Transverse colon (tissue), 4 donors: ENCODE results near the gene NME3. TPM values are rescaled to one million over a fixed set of nuclear protein-coding genes. Genes with fewer than 3 reads are reported as not detected.

Source experiments
- DNase-seq: peaks from one replicate; pipeline ENCODE4 v3.0.0-alpha.2; 2019
- H3K27ac ChIP-seq, 4 donors: fragments of 200-600 bp; sonication (generic); 2 replicates each; pipeline ENCODE4 v1.5.1; 2016 to 2018; ENCODE audit warnings: inconsistent platforms in 4 of 4
- H3K27me3 ChIP-seq: fragments of 200-600 bp; sonication (generic); 2 replicates; pipeline ENCODE4 v1.5.1; 2017; ENCODE audit warnings: inconsistent platforms
- H3K36me3 ChIP-seq, 4 donors: fragments of 200-600 bp; sonication (generic); 2 replicates each; pipeline ENCODE4 v1.5.1; 2017 to 2019; ENCODE audit warnings: inconsistent platforms in 4 of 4
- H3K4me1 ChIP-seq, 4 donors: fragments of 200-600 bp; sonication (generic); 2 replicates each; pipeline ENCODE4 v1.5.1; 2017 to 2020; ENCODE audit warnings: inconsistent platforms in 4 of 4
- H3K4me3 ChIP-seq, 4 donors: fragments of 200-600 bp; sonication (generic); 1 replicate in 1 of 4; 2 replicates in 3 of 4; pipeline versions ENCODE4 v1.5.1 to v1.6.1; 2017 to 2019; ENCODE audit warnings: inconsistent platforms in 4 of 4
- H3K9me3 ChIP-seq, 2 donors: fragments of 200-600 bp; sonication (generic); 2 replicates each; pipeline ENCODE4 v1.5.1; 2017 to 2019; ENCODE audit warnings: inconsistent platforms in 2 of 2
- EP300 ChIP-seq: sonication (generic); formaldehyde crosslinking; IDR thresholded peaks from one replicate; pipeline ENCODE4 v1.6.1; 2017; ENCODE audit warnings: antibody characterized with exemption, low read depth
- POLR2A ChIP-seq: fragments of 450-650 bp; IDR thresholded peaks from one replicate; pipeline ENCODE4 v1.6.1; 2016; ENCODE audit warnings: antibody characterized with exemption, mild to moderate bottlenecking, moderate library complexity
- POLR2AphosphoS5 ChIP-seq, 3 donors: sonication (generic); formaldehyde crosslinking; IDR thresholded peaks; one replicate each; pipeline ENCODE4 v1.6.1; 2016; ENCODE audit warnings: antibody characterized with exemption in 3 of 3
- WGBS, 2 donors: methylation state at CpG; one replicate each; pipeline ENCODE4 v1.1.5; 2018; ENCODE audit warnings: low coverage in 1 of 2; 5-methylcytosine and 5-hydroxymethylcytosine counted together
- in situ Hi-C, 4 donors: fragments of 200-750 bp; cut with MboI; loops; one replicate each; pipeline versions ENCODE4 v1.15.0 to v1.15.1; 2017; ENCODE audit warnings: low sequenced_read_pairs in 3 of 4, low pct_ligation_motif_present in 1 of 4, low pct_unique_long_range_greater_than_20kb in 1 of 4
- intact Hi-C: fragments of 100-400 bp; cut with DNase I; formaldehyde crosslinking; loops from one replicate; pipeline ENCODE4 v1.15.1; 2023; ENCODE audit warnings: low total_unique reads
- total RNA-seq, 4 donors: library from RNA; depleted of rRNA; stranded (reverse); fragments of >200 nt; gene quantifications; one replicate each; pipeline ENCODE4 v1.1.0, GENCODE V29; 2016
- TF ChIP-seq, protein P1 (sequence below), 5 experiments: fragments of 200-600 bp in 3 of 5; fragments of 450-650 bp in 2 of 5; sonication (generic) in 3 of 5; IDR thresholded peaks; 1 replicate in 2 of 5; 2 replicates in 3 of 5; pipeline ENCODE4 v1.5.1; 2016 to 2017; ENCODE audit warnings: antibody characterized with exemption in 5 of 5, inconsistent platforms in 3 of 5, mild to moderate bottlenecking in 2 of 5, moderate library complexity in 1 of 5

The NME3 gene
- total RNA-seq, 4 donors from 2014 or later, result 116 to 286 (median 132) TPM

DNA sequence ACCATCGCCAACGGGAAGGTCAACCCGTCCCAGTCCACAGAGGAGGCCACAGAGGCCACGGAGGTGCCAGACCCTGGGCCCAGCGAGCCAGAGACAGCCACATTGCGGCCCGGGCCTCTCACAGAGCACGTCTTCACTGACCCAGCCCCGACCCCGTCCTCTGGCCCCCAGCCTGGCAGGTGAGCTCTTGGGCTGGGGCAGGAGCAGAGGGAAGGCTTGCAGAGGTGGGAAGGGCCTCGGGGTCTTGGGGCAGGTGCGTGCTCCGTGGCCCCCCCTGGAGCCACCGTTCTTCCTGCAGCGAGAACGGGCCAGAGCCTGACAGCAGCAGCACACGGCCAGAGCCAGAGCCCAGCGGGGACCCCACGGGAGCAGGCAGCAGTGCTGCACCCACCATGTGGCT, 5.1 kb downstream of the NME3 start:
- intact Hi-C loops (no loop called here), in situ Hi-C loops (no loop called here)
- 94% methylated on average over 14 of the region's 19 CpGs; no CpG with 5 or more reads in 1 of the 2 donors for WGBS, 2 donors
- Histone ChIP-seq H3K4me3 (no peak overlapping the region), H3K27ac (no peak overlapping the region), H3K4me1 (peaks cover 6 to 16% (median 12%) of the 10 kb centered on the region in 4 donors), H3K36me3 (peaks cover 0 to 7% (median 0%) of the 10 kb centered on the region in 4 donors), H3K9me3 (no peaks in the 10 kb centered on the region), H3K27me3 (no peaks in the 10 kb centered on the region)
- TF ChIP-seq POLR2AphosphoS5 (IDR thresholded peaks at IDR 0.05), result no peak
- TF ChIP-seq EP300, result no peak
- TF ChIP-seq, protein P1, sequence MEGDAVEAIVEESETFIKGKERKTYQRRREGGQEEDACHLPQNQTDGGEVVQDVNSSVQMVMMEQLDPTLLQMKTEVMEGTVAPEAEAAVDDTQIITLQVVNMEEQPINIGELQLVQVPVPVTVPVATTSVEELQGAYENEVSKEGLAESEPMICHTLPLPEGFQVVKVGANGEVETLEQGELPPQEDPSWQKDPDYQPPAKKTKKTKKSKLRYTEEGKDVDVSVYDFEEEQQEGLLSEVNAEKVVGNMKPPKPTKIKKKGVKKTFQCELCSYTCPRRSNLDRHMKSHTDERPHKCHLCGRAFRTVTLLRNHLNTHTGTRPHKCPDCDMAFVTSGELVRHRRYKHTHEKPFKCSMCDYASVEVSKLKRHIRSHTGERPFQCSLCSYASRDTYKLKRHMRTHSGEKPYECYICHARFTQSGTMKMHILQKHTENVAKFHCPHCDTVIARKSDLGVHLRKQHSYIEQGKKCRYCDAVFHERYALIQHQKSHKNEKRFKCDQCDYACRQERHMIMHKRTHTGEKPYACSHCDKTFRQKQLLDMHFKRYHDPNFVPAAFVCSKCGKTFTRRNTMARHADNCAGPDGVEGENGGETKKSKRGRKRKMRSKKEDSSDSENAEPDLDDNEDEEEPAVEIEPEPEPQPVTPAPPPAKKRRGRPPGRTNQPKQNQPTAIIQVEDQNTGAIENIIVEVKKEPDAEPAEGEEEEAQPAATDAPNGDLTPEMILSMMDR (IDR thresholded peaks at IDR 0.05), result no peak
- no peak for TF ChIP-seq POLR2A
- no peak for DNase-seq

DNA sequence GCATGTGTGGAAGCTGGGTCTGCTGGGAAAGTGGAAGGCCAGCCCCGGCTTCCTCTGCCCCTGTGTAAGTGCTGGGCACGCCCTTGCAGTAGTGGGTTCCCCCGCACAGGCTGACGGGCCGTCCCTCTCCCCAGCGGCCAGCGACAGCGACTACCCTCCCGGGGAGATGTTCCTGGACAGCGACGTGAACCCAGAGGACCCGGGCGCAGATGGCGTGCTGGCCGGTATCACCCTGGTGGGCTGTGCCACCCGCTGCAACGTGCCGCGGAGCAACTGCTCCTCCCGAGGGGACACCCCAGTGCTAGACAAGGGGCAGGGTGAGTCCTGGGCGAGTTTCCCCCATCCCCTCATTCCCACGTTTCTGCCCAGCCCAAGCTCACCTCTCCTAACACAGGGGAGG, 5.5 kb downstream of the NME3 start:
- H3K27me3 ChIP-seq, result no peaks in the 10 kb centered on the region
- H3K4me3 ChIP-seq, result no peak overlapping the region
- H3K9me3 ChIP-seq, result no peaks in the 10 kb centered on the region
- H3K4me1 ChIP-seq, result peaks cover 6 to 15% (median 11%) of the 10 kb centered on the region in 4 donors
- TF ChIP-seq POLR2AphosphoS5 (IDR thresholded peaks at IDR 0.05) (no peak), POLR2A (no peak), EP300 (no peak)
- TF ChIP-seq, protein P1 (IDR thresholded peaks at IDR 0.05), result no peak
- no peak for DNase-seq
- WGBS, 2 donors, result 93% methylated on average over 3 of the region's 22 CpGs; no CpG with 5 or more reads in 1 of the 2 donors
- no peak overlapping the region for H3K27ac ChIP-seq
- H3K36me3 ChIP-seq, result peaks cover 0 to 9% (median 0%) of the 10 kb centered on the region in 4 donors
- intact Hi-C loops (no loop called here), in situ Hi-C loops (no loop called here)

DNA sequence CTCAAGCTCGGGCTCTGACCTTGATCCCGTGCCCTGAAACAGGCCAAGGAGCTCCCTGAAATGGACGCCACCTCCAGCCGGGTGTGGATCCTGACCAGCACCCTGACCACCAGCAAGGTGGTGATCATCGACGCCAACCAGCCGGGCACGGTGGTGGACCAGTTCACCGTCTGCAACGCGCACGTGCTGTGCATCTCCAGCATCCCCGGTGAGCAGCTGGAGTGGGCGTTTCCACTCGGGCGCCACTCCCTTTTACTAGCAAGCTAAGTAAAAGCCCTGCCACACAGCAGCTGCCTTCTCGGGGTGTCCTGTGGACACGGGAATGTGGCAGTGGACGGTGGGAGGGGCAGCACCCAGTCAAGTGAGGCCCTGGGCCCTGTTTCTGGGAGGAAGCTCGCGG, 6.4 kb downstream of the NME3 start:
- Histone ChIP-seq H3K27ac (no peak overlapping the region), H3K27me3 (no peaks in the 10 kb centered on the region), H3K36me3 (peaks cover 0 to 12% (median 0%) of the 10 kb centered on the region in 4 donors), H3K9me3 (no peaks in the 10 kb centered on the region), H3K4me1 (peaks cover 4 to 6% (median 5%) of the 10 kb centered on the region in 4 donors), H3K4me3 (no peak overlapping the region)
- TF ChIP-seq EP300, result no peak
- no peak for TF ChIP-seq POLR2AphosphoS5 (IDR thresholded peaks at IDR 0.05)
- TF ChIP-seq POLR2A, result no peak
- TF ChIP-seq, protein P1 (IDR thresholded peaks at IDR 0.05), result no peak
- 84% methylated on average over 21 of the region's 21 CpGs; no CpG with 5 or more reads in 1 of the 2 donors for WGBS, 2 donors
- intact Hi-C loops, result no loop called here
- in situ Hi-C loops, result no loop called here
- DNase-seq, result no peak

DNA sequence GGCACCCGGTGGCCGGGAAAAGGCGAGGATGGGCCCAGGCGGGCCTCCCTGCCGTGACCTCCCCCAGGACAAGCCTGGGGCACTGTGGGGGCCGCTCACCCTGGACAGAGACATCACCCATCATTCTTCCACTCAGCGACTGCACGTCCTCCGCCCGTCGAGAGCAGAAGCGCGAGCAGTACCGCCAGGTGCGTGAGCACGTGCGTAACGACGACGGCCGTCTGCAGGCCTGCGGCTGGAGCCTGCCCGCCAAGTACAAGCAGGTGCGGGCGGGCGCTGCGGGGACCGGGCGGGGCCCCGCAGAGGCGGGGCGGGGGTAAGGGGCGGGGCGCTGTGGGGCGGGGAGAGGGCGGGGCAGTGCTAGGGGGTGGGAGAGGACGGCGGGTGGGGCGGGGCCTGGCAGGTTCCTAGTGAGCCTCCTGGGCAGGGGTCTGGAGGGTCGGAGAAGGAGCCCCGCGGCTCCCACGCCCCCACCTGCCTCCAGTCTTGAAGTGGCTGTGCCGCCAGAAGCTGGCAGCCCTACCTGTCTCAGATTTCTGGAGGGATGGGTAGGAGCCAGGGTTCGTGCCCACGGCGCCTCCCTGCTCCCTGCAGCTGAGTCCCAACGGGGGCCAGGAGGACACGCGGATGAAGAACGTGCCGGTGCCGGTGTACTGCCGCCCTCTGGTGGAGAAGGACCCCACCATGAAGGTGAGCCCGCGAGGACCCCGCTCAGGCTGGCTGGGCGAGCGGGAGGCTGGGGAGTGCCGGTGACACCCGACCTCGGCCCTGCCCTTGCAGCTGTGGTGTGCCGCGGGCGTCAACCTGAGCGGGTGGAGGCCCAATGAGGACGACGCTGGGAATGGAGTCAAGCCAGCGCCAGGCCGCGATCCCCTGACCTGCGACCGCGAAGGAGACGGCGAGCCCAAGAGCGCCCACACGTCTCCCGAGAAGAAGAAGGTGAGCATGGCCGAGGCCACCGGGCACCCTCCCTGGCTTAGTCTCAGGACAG, 7.5 kb downstream of the NME3 start:
- TF ChIP-seq, protein P1 (IDR thresholded peaks at IDR 0.05), result peak in 1 of 5 experiments; percentile 11
- TF ChIP-seq EP300, result no peak
- no peak for TF ChIP-seq POLR2AphosphoS5 (IDR thresholded peaks at IDR 0.05)
- no peak for TF ChIP-seq POLR2A
- in situ Hi-C loops (no loop called here), intact Hi-C loops (no loop called here)
- H3K36me3 ChIP-seq, result peaks cover 0 to 12% (median 0%) of the 10 kb centered on the region in 4 donors
- no peaks in the 10 kb centered on the region for H3K4me1 ChIP-seq
- DNase-seq, result no peak
- no peak overlapping the region for H3K27ac ChIP-seq
- H3K4me3 ChIP-seq, result no peak overlapping the region
- 79% methylated on average over 63 of the region's 81 CpGs; no CpG with 5 or more reads in 1 of the 2 donors for WGBS, 2 donors
- no peaks in the 10 kb centered on the region for H3K9me3 ChIP-seq
- H3K27me3 ChIP-seq, result no peaks in the 10 kb centered on the region
